HL-60/S4 treated with phorbol 12-myristate 13-acetate at 8.2 ng/mL for 4 days and 3 days (cell line): ENCODE measurements around the gene SYT7.
"Not testable (repeated sequence)": the region's sequence is repeated elsewhere in the genome, so short reads cannot be mapped to it uniquely, and the experiment has no call there.

Source experiments
- in situ Hi-C: fragments of 300-500 bp; cut with MboI; formaldehyde crosslinking; loops from 2 replicates; pipeline ENCODE4 v1.15.0; 2022; ENCODE audit warnings: low sequenced_read_pairs

SYT7 gene

DNA sequence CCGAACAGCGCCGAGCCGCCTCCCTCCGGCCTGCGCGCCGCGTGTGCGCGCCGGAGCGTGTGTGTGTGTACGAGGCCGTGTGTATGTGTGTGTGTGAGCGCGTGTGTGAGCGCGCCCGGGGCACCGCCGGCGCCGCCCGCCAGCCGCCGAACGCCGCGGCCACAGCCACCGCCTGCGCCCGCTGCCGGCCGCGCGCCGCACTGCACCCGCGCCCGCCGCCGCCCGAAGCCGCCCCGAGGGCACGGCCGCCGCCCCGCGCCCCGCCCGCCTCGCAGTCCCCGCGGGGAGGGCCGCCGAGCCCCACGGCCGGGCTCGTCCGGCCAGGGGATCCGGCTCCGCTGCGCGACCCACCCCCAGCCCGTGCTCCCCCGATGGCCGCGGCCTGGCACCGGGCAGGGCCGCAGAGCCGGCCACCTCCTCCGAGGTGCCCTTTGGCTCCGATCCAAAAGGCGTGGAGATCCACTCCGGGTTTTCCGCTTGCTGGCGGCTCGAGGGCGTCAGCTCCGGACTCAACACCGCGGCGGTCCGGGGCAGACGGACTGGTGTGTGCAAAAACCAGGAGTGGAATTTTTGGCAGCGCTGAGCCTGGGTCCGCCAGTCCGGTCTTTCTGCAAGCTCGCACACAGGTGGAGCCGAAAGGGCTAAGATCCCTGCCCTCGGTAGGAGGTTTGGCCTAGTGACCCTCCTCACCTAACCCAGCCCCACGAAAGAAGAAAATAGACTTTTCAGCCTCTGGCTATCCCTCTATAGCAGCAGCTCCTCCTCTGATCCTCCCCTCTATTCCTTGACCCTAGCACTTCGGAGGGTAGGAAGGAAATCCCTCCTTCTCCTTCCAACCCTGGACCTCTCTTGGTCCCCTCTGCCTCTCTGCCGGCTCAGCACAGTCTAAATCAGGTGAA lies at the start of gene SYT7:
Gene SYT7, minus strand, starts transcription at position 47 of the 899 bp plus-strand sequence. CDS start 256 bp downstream, outside the sequence.
- in situ Hi-C loops = no loop called here

DNA sequence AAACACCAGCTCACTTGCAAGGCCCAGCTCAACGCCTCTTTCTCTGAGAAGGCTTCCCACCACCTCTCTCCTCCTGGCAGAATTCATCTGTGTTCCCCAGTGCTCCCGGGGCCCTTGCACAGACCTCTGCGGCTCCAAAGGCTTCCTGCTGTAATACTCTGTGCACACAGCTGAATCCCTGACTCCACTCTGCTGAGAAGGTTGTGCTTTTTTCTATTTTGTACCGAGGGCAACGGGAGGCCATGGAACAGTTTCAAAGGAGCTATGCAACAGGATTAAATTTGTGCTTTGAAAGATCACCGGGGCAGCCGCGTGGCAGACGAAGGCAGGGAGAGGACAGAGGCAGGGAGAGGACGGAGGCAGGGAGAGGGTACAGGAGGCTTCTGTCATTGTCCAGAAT lies 49.2 kb upstream of the SYT7 start:
- in situ Hi-C loops = no loop called here

DNA sequence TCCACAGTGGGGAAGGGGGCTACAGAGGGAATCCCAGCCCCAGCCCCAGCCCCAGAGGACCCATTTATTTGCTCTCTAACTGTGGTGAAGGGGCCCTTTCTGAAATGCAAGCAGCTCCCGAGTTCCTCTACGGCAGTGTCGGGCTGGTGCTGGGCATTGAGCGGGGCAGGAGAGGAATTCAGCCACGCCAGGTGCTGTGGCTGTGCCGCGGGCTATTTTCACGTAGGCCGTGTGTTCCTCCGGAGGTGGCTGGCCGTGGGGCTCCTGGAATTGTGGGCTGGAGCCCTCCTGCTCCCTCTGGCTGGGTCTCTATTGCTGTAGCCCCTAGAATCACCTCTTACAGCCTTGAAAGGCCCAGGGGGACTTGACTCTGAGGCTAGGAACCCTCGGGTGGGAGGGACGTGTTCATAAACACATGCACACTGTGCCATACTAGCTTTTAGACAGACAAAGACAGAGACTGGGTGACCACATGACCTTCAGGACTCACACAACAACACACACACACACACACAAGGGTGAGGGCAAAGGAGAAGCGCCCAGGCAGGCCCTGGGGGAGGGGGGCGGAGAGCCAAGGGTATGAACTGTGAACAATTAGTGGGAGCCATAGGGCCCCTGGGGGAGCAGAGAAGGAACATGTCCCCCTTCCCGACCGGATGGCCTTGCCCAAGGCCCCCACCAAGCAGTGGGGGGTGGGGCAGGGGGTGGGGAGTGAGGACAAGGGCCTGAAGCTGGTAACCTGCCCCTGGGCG lies 48.4 kb upstream of the SYT7 start:
- in situ Hi-C loops = no loop called here

DNA sequence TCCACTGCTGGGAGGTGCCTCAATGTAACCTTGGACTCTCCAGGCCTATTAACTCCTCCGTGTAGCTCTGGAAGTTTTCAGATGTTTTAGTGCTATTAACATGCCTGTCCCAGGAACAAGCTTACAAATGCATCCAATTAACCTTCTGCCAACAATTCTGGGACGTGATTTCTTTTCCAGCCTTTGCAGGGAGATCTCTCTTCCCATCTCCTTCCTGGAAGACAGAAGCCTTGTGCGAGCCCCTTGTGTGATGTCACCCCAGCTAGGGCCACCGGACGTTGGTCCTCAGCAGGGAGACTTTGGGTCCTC lies 47.7 kb upstream of the SYT7 start:
- in situ Hi-C loops = no loop called here

DNA sequence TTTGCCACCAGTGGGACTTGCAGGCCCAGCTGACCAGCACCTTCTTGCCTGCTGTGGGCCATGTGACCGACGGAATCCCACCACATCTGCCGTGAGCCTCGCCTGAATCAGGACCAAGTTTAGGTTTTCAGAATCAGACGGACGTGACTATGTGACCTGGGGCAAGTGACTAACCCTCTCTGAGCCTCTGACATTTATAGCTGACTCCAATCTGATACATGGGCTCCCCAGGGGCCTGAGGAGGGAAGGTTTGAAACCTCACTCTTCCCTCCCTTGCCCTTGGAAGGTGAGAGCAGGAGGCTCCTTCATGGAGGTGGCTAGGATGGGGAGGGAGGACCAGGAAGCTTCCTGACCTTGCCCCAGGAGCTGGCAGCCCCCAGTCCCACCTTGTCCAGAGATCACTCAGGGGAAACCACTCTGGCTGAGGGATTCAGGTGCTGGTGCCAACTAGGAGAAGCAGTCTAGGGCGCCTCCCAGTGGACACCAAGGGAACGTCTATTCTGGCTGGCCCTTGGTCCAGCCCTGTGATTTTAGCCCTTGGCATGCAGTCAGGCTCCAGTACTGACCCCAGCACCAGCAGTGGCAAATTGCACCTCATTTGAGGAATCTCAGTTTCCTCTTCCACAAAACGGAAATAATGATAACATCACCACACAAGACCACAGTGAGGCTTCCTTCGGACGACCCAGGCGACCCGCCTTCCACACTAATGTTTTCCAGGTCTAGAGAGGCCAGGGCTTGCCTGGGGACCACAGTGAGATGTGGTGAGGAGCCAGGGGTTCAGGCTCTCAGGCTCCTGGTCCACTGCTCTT lies 47.2 kb upstream of the SYT7 start:
- in situ Hi-C loops = no loop called here

DNA sequence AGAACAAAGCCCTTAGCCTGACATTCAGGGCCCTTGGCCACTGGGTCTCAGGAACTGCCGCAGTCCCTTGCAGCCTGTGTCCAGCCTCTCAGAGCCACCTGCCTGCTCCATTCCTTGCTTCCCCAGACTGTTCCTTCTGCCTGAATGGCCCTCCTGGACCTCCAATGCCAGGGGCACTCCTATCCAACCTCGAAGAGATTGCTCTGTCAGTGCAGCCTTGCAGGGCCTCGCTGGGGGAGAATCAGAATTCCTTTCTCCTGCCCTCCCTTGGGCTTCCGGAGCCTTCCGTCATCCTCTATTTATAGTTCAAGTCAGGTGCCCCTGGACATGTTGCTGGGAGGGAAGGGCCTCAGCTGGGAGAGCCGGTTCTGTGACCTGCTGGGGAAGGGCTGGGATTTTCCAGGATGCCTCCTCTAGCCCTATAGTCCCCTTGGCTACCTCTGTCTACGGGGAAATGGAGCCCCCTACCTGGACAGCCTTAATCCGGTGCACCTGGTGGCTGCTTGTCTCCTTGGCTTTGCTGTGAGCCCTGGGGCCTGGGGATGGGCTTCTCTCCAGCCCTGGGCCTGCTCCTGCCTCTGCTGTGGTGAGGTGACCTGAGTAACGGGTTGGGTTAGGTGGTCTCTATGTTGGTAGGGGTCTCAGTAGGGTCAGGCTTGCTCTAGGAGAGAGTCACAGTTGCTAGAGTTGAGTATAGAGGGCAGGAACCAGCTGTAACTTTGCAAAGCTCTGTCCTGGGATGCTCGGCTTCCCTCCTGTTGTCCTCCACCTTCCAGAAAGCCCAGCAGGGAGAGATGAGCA lies 45.9 kb upstream of the SYT7 start:
- in situ Hi-C loops = no loop called here

DNA sequence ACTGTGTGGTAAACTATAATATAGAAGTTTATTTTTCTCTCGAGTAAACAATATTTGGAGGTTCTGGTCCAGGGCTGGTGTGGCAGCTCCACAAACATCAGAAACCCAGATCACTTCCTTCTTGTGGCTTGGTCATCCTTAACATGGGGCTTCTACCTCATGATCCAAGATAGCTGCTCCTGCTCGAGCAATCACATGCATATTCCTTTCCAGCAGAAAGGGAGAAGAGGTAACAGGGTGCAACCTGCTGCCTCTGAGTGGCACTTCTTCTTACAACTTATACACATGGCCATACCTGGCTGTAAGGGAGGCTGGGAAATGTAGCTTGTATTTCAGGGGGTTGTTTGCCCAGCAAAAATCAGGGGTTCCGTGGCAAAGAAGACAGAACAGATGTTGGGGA lies 44.6 kb upstream of the SYT7 start:
- in situ Hi-C loops = no loop called here

DNA sequence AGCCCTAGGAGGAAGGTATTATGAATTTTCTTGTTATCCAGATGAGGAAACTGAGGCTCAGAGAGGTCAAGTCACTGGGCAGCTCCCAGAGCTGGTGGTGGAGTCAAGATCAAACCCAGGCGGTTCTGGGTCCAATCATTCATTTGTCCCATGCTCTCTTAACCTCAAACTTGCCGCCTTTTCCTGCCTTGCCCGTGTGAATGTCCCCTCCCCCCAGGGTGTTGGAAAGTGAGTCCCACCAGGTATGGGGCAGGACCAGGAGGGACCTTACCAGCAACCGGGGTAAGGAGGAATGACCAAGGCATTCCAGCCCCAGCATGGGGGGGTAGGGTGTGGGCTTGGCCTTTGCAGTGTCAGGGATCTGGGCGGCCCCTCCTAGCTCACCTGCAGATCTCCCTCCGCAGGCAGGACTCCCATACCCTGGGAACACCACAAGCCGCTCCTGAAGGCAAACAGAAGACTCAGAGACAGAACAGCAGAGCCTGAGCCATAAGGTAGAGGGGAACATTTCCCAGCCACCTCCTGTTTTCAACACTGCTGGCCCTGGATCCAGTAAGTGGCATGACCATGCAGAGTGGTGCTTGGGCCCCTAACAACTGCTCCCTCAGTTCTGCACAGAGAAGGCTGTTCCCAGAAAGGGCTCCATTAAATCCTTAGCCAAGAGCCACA lies 41.2 kb upstream of the SYT7 start:
- in situ Hi-C loops = no loop called here

GRCh38 chr11:61619471-61620226 lies 38.8 kb upstream of the SYT7 start:
- in situ Hi-C loops = no loop called here

GRCh38 chr11:61618978-61619377 lies 38.1 kb upstream of the SYT7 start:
- in situ Hi-C loops = no loop called here

- in situ Hi-C loops = no loop called here
Observed at GRCh38 chr11:61617515-61617914, 36.6 kb upstream of the SYT7 start.

- in situ Hi-C loops = no loop called here
Observed at GRCh38 chr11:61616434-61616833, 35.6 kb upstream of the SYT7 start.

GRCh38 chr11:61614782-61615181 lies 33.9 kb upstream of the SYT7 start:
- in situ Hi-C loops = not testable (repeated sequence)

DNA sequence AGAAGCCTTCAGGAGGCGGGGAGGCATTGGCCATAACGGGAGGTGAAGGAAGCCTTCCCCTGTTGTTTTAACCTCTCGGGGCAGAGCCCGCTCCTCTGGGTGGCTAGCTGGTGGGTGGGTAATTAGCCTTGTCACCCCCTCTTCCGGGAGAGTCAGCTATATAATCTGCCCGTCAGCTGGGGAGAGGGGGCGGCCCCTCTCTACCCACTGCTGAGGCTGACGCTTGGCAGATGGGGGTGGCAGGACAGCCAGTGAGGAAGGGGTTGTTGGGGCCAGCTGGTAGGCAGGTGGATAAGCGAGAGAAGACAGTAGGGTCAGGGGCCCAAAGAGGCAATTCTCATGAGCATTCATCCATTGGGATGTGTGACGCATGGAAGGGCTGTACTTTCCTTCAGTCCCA lies 33.0 kb upstream of the SYT7 start:
- in situ Hi-C loops = no loop called here

- in situ Hi-C loops = no loop called here
Observed at GRCh38 chr11:61613051-61613450, 32.2 kb upstream of the SYT7 start.

GRCh38 chr11:61611309-61611708 lies 30.4 kb upstream of the SYT7 start:
- in situ Hi-C loops = no loop called here

DNA sequence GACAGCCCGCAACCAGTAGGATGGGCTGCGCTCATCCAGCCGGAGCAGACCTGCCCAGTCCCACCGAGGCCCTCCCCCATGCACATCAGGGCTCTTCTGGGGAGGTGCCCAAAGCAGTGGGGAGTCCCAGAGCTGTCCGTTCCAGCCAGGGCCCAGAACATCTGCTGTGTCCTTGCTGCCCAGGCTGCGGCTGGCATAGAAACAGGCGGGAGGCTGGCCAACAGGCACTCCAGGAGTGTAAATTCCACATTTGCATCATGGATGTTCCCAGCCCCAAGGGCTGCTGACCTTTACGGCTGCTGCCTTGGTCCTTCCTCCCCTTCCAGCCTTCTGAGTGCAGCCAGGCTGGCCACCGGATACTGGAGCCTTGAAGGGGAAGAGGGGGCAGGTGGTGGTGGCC lies 30.0 kb upstream of the SYT7 start:
- in situ Hi-C loops = no loop called here

- in situ Hi-C loops = no loop called here
Observed at GRCh38 chr11:61609980-61610366, 29.1 kb upstream of the SYT7 start.
